H9 (cell line): ENCODE results near the gene KRT222. TPM values are rescaled to one million over a fixed set of nuclear protein-coding genes. Genes with fewer than 3 reads are reported as not detected.

ENCODE experiments used
- DNase-seq: peaks from one replicate; pipeline ENCODE4 v3.0.0-alpha.2; 2017
- H2AFZ ChIP-seq: one replicate; pipeline ENCODE4 v1.6.1; 2013; ENCODE audit warnings: mild to moderate bottlenecking, low read length, control low read depth, moderate library complexity
- H2AK5ac ChIP-seq: 2 replicates; pipeline ENCODE4 v1.6.1; 2013; ENCODE audit warnings: low read length, control low read depth, mixed read lengths; ENCODE audit not compliant: insufficient read length
- H2BK120ac ChIP-seq: one replicate; pipeline ENCODE4 v1.6.1; 2013; ENCODE audit warnings: low read depth, mild to moderate bottlenecking, low read length, control low read depth, inconsistent platforms; ENCODE audit not compliant: poor library complexity, severe bottlenecking
- H2BK12ac ChIP-seq: 2 replicates; pipeline ENCODE4 v1.6.1; 2013; ENCODE audit warnings: low read length, control low read depth, mixed read lengths, low read depth; ENCODE audit not compliant: insufficient read length
- H2BK15ac ChIP-seq: 2 replicates; pipeline ENCODE4 v1.6.1; 2013; ENCODE audit warnings: low read depth, low read length, control low read depth
- H2BK20ac ChIP-seq: one replicate; pipeline ENCODE4 v1.6.1; 2013; ENCODE audit warnings: low read depth, mild to moderate bottlenecking, low read length, control low read depth, inconsistent platforms; ENCODE audit not compliant: poor library complexity, severe bottlenecking
- H2BK5ac ChIP-seq: 2 replicates; pipeline ENCODE4 v1.6.1; 2013; ENCODE audit warnings: low read length, control low read depth, mixed read lengths; ENCODE audit not compliant: insufficient read length
- H3K14ac ChIP-seq: 2 replicates; pipeline ENCODE4 v1.6.1; 2013; ENCODE audit warnings: low read length, control low read depth; ENCODE audit not compliant: insufficient read depth
- H3K18ac ChIP-seq: 2 replicates; pipeline ENCODE4 v1.6.1; 2013; ENCODE audit warnings: low read depth, mild to moderate bottlenecking, mixed read lengths, low read length, control low read depth; ENCODE audit not compliant: insufficient read length
- H3K23ac ChIP-seq: 2 replicates; pipeline ENCODE4 v1.6.1; 2013; ENCODE audit warnings: low read length, control low read depth, mixed read lengths, low read depth; ENCODE audit not compliant: insufficient read length
- H3K23me2 ChIP-seq: 2 replicates; pipeline ENCODE4 v1.6.1; 2013; ENCODE audit warnings: low read depth, mild to moderate bottlenecking, mixed read lengths, low read length, control low read depth; ENCODE audit not compliant: insufficient read length, poor library complexity, severe bottlenecking
- H3K27ac ChIP-seq: 2 replicates; pipeline ENCODE4 v1.5.1; 2013; ENCODE audit warnings: low read length, control low read depth, mixed read lengths, low read depth; ENCODE audit not compliant: insufficient read length
- H3K27me3 ChIP-seq: 2 replicates; pipeline ENCODE4 v1.6.1; 2013; ENCODE audit warnings: low read length, control low read depth, inconsistent platforms; ENCODE audit not compliant: insufficient read depth
- H3K4ac ChIP-seq: 2 replicates; pipeline ENCODE4 v1.6.1; 2013; ENCODE audit warnings: low read depth, mild to moderate bottlenecking, control low read depth, inconsistent platforms, low read length, moderate library complexity
- H3K4me1 ChIP-seq: 2 replicates; pipeline ENCODE4 v1.6.1; 2013; ENCODE audit warnings: low read length, control low read depth, inconsistent platforms; ENCODE audit not compliant: insufficient read depth
- H3K4me2 ChIP-seq: 2 replicates; pipeline ENCODE4 v1.6.1; 2013; ENCODE audit warnings: low read length, control low read depth, mixed read lengths; ENCODE audit not compliant: insufficient read length, insufficient read depth
- H3K56ac ChIP-seq: 2 replicates; pipeline ENCODE4 v1.6.1; 2013; ENCODE audit warnings: low read depth, mild to moderate bottlenecking, mixed read lengths, low read length, control low read depth; ENCODE audit not compliant: insufficient read length
- H3K79me1 ChIP-seq: 2 replicates; pipeline ENCODE4 v1.6.1; 2013; ENCODE audit warnings: low read depth, mild to moderate bottlenecking, moderate library complexity, low read length, control low read depth, inconsistent platforms; ENCODE audit not compliant: insufficient read depth, poor library complexity, severe bottlenecking
- H3K79me2 ChIP-seq: 2 replicates; pipeline ENCODE4 v1.6.1; 2013; ENCODE audit warnings: low read length, control low read depth, inconsistent platforms; ENCODE audit not compliant: insufficient read depth
- H3K9ac ChIP-seq: 2 replicates; pipeline ENCODE4 v1.6.1; 2013; ENCODE audit warnings: low read length, control low read depth, mixed read lengths; ENCODE audit not compliant: insufficient read length; ENCODE audit errors: extremely low read depth
- H3K9me3 ChIP-seq: one replicate; pipeline ENCODE4 v1.6.1; 2013; ENCODE audit warnings: low read depth, low read length, inconsistent platforms; ENCODE audit not compliant: control insufficient read depth
- H3T11ph ChIP-seq: one replicate; pipeline ENCODE4 v1.6.1; 2013; ENCODE audit warnings: mild to moderate bottlenecking, low read length, control low read depth, inconsistent platforms
- H4K20me1 ChIP-seq: one replicate; pipeline ENCODE4 v1.6.1; 2013; ENCODE audit not compliant: control insufficient read depth, insufficient read length, insufficient read depth
- H4K5ac ChIP-seq: 2 replicates; pipeline ENCODE4 v1.6.1; 2013; ENCODE audit warnings: low read depth, mild to moderate bottlenecking, mixed read lengths, low read length, control low read depth; ENCODE audit not compliant: insufficient read length
- H4K8ac ChIP-seq: replicated peaks from 2 replicates; pipeline ENCODE4 v1.6.1; 2013; ENCODE audit warnings: low read length, control low read depth, mixed read lengths, low read depth; ENCODE audit not compliant: insufficient read length
- H4K91ac ChIP-seq: 2 replicates; pipeline ENCODE4 v1.6.1; 2013; ENCODE audit warnings: low read depth, mild to moderate bottlenecking, moderate library complexity, mixed read lengths, low read length, control low read depth; ENCODE audit not compliant: insufficient read length
- H3K27ac Mint-ChIP-seq, 3 experiments: 2 replicates in 2 of 3; 3 replicates in 1 of 3; pipeline ENCODE4 v1.8.0; 2020 to 2021; ENCODE audit warnings: mixed read lengths in 3 of 3, mild to moderate bottlenecking in 1 of 3, moderate library complexity in 1 of 3
- H3K27me3 Mint-ChIP-seq: 2 replicates; pipeline ENCODE4 v1.8.0; 2021; ENCODE audit warnings: low read depth, mild to moderate bottlenecking, moderate library complexity, mixed read lengths
- H3K36me3 Mint-ChIP-seq, 3 experiments: 2 replicates in 2 of 3; 3 replicates in 1 of 3; pipeline ENCODE4 v1.8.0; 2020 to 2021; ENCODE audit warnings: low read depth in 3 of 3, mixed read lengths in 3 of 3; ENCODE audit not compliant: insufficient read depth in 1 of 3
- H3K4me1 Mint-ChIP-seq, 2 experiments: 2 replicates each; pipeline ENCODE4 v1.8.0; 2020; ENCODE audit warnings: mixed read lengths in 2 of 2
- H3K4me3 Mint-ChIP-seq, 2 experiments: 2 replicates in 1 of 2; 3 replicates in 1 of 2; pipeline ENCODE4 v1.8.0; 2020 to 2021; ENCODE audit warnings: mild to moderate bottlenecking in 2 of 2, mixed read lengths in 2 of 2, moderate library complexity in 1 of 2
- H3K9me3 Mint-ChIP-seq, 2 experiments: 2 replicates in 1 of 2; 3 replicates in 1 of 2; pipeline ENCODE4 v1.8.0; 2020; ENCODE audit warnings: mild to moderate bottlenecking in 2 of 2, mixed read lengths in 2 of 2, moderate library complexity in 1 of 2
- total RNA-seq: library from RNA; stranded (reverse); gene quantifications from 2 replicates; pipeline ENCODE4 v1.2.1, GENCODE V29; 2021
- TF ChIP-seq, protein P1 (sequence below): fragments of 200-600 bp; sonication (generic); conservative IDR thresholded peaks from 3 replicates; pipeline ENCODE4 v1.8.0; 2021; ENCODE audit warnings: antibody characterized with exemption, mild to moderate bottlenecking

The KRT222 gene
- total RNA-seq, 1 experiment from 2014 or later: 0.13 TPM

DNA sequence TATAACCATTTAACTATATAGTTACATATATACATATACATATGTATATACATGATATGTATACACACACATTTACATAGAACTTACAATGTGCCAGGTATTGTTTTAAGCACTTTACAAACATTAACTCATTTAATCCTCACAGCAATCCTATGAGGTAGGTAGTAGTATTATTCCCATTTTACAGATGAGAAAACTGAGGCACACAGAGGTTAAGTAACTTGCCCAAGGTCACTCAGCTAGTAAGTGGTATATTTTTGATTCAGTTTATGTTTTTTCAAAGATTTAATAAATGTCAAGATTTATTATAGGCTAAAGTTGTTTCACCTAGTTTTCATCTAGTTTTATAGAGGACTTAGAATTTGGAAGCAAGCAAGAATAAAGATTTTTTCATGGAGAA is 6.6 kb downstream of the KRT222 start:
- H2BK5ac ChIP-seq: no peak overlapping the region
- no peak for DNase-seq
- no peak overlapping the region for H2BK120ac ChIP-seq
- H2BK15ac ChIP-seq: no peak overlapping the region
- Mint-ChIP-seq H3K27ac (no peak overlapping the region), H3K9me3 (no peaks in the 10 kb centered on the region), H3K4me1 (no peaks in the 10 kb centered on the region), H3K36me3 (no peaks in the 10 kb centered on the region; a peak in 1 of 7 replicates), H3K4me3 (no peak overlapping the region), H3K27me3 (peaks cover 4% of the 10 kb centered on the region)
- H3K14ac ChIP-seq: no peak overlapping the region
- H3K56ac ChIP-seq: no peak overlapping the region
- no peak overlapping the region for H4K91ac ChIP-seq
- no peaks in the 10 kb centered on the region for H3K9me3 ChIP-seq
- no peak overlapping the region for H2BK20ac ChIP-seq
- no peak overlapping the region for H2AFZ ChIP-seq
- no peaks in the 10 kb centered on the region for H3K79me2 ChIP-seq
- peaks cover 2% of the 10 kb centered on the region for H4K20me1 ChIP-seq
- H2BK12ac ChIP-seq: no peak overlapping the region
- H3K9ac ChIP-seq: no peak overlapping the region
- H3K23me2 ChIP-seq: no peaks in the 10 kb centered on the region
- H4K8ac ChIP-seq: no peak overlapping the region
- H2AK5ac ChIP-seq: no peak overlapping the region
- TF ChIP-seq, protein P1, sequence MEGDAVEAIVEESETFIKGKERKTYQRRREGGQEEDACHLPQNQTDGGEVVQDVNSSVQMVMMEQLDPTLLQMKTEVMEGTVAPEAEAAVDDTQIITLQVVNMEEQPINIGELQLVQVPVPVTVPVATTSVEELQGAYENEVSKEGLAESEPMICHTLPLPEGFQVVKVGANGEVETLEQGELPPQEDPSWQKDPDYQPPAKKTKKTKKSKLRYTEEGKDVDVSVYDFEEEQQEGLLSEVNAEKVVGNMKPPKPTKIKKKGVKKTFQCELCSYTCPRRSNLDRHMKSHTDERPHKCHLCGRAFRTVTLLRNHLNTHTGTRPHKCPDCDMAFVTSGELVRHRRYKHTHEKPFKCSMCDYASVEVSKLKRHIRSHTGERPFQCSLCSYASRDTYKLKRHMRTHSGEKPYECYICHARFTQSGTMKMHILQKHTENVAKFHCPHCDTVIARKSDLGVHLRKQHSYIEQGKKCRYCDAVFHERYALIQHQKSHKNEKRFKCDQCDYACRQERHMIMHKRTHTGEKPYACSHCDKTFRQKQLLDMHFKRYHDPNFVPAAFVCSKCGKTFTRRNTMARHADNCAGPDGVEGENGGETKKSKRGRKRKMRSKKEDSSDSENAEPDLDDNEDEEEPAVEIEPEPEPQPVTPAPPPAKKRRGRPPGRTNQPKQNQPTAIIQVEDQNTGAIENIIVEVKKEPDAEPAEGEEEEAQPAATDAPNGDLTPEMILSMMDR: no peak
- H3K27ac ChIP-seq: no peak overlapping the region
- no peaks in the 10 kb centered on the region for H3K4me1 ChIP-seq
- H3K4me2 ChIP-seq: no peak overlapping the region
- H3K27me3 ChIP-seq: no peaks in the 10 kb centered on the region
- H3K4ac ChIP-seq: no peak overlapping the region
- H3K18ac ChIP-seq: no peak overlapping the region
- no peaks in the 10 kb centered on the region for H3K79me1 ChIP-seq
- H4K5ac ChIP-seq: no peak overlapping the region
- H3T11ph ChIP-seq: no peak overlapping the region
- no peak overlapping the region for H3K23ac ChIP-seq
